Body of pancreas (tissue), 4 donors: ENCODE data around the gene PRDM16.

Experiments
- POLR2A ChIP-seq, 3 donors: fragments of 450-650 bp; IDR thresholded peaks; one replicate each; pipeline ENCODE4 v1.6.1; 2016; ENCODE audit warnings: antibody characterized with exemption in 3 of 3, mild to moderate bottlenecking in 2 of 3
- TF ChIP-seq, protein P1 (sequence below), 7 experiments: fragments of 450-650 bp in 4 of 7; fragments of 200-600 bp in 3 of 7; sonication (generic) in 3 of 7; IDR thresholded peaks; one replicate each; pipeline ENCODE4 v1.5.1; 2016 to 2019; ENCODE audit warnings: antibody characterized with exemption in 7 of 7

DNA sequence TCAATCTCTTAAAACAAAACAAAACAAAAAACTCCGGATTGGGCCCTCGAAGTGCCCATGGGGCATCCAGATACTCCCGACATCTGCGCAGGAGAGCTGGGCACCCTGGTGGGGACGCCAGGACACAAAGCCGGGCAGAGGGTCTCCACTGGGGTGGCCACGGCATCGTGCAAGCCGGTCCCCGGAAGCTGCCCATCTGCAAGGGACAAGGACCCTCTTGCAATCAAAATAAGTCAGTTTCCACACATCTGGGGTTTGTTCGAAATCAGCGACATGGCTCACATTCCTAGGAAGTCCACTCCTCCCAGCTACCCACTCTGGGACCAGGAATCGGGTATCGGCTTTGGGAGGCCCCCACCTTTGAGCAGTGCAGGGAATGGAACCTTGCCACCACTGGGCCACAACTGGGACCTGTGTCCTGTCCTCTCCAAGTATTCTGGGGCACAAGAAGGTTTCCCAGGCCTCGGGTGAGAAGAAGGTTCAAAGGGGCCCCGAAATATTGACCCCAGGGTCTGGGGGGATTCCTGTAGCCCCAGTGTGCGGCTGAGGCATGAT lies 4.6 kb upstream of the PRDM16 start:
- TF ChIP-seq, protein P1, sequence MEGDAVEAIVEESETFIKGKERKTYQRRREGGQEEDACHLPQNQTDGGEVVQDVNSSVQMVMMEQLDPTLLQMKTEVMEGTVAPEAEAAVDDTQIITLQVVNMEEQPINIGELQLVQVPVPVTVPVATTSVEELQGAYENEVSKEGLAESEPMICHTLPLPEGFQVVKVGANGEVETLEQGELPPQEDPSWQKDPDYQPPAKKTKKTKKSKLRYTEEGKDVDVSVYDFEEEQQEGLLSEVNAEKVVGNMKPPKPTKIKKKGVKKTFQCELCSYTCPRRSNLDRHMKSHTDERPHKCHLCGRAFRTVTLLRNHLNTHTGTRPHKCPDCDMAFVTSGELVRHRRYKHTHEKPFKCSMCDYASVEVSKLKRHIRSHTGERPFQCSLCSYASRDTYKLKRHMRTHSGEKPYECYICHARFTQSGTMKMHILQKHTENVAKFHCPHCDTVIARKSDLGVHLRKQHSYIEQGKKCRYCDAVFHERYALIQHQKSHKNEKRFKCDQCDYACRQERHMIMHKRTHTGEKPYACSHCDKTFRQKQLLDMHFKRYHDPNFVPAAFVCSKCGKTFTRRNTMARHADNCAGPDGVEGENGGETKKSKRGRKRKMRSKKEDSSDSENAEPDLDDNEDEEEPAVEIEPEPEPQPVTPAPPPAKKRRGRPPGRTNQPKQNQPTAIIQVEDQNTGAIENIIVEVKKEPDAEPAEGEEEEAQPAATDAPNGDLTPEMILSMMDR (IDR thresholded peaks at IDR 0.05), result no peak
- no peak for TF ChIP-seq POLR2A (IDR thresholded peaks at IDR 0.05)
